OCI-LY1 (cell line): ENCODE results near the gene SNX20.
A peak's percentile ranks its signal among the peaks of the same experiment; 100 is the strongest.

Experiments used
- H2AFZ ChIP-seq: fragments of 200-600 bp; sonication (generic), shearing (Covaris generic); 2 replicates; pipeline ENCODE4 v1.6.0; 2014; ENCODE audit warnings: antibody characterized with exemption, mild to moderate bottlenecking, low read length
- H3F3A ChIP-seq: fragments of 200-600 bp; sonication (generic), shearing (Covaris generic); 2 replicates; pipeline ENCODE4 v1.6.0; 2014; ENCODE audit warnings: mild to moderate bottlenecking, antibody characterized with exemption, low read length, moderate library complexity; ENCODE audit not compliant: insufficient read depth
- H3K27ac ChIP-seq: fragments of 200-600 bp; sonication (generic); 2 replicates; pipeline ENCODE4 v1.5.1; 2014; ENCODE audit warnings: low read length, mixed run types, mild to moderate bottlenecking, low read depth; ENCODE audit not compliant: poor library complexity, severe bottlenecking
- H3K27me3 ChIP-seq: fragments of 200-600 bp; sonication (generic); 2 replicates; pipeline ENCODE4 v1.6.0; 2014; ENCODE audit warnings: antibody characterized with exemption, mild to moderate bottlenecking, low read length, moderate library complexity; ENCODE audit not compliant: insufficient read depth
- H3K36me3 ChIP-seq: fragments of 200-600 bp; sonication (generic); 2 replicates; pipeline ENCODE4 v1.6.1; 2014; ENCODE audit warnings: mild to moderate bottlenecking, antibody characterized with exemption, low read length, moderate library complexity, mixed read lengths; ENCODE audit not compliant: insufficient read depth
- H3K4me1 ChIP-seq: fragments of 200-600 bp; sonication (generic); 2 replicates; pipeline ENCODE4 v1.5.1; 2014; ENCODE audit warnings: mild to moderate bottlenecking, low read length, moderate library complexity; ENCODE audit not compliant: insufficient read depth, severe bottlenecking
- H3K4me2 ChIP-seq: fragments of 200-600 bp; sonication (generic), shearing (Covaris generic); 2 replicates; pipeline ENCODE4 v1.6.1; 2014; ENCODE audit warnings: low read length
- H3K4me3 ChIP-seq: fragments of 200-600 bp; sonication (generic); 2 replicates; pipeline ENCODE4 v1.5.1; 2014; ENCODE audit warnings: low read length, low read depth, mild to moderate bottlenecking, mixed read lengths; ENCODE audit not compliant: poor library complexity, severe bottlenecking
- H3K79me2 ChIP-seq: fragments of 200-600 bp; shearing (Covaris generic); 2 replicates; pipeline ENCODE4 v1.6.1; 2016; ENCODE audit warnings: mixed run types, low read length, mixed read lengths; ENCODE audit not compliant: insufficient read depth
- H3K9ac ChIP-seq: fragments of 200-600 bp; sonication (generic), shearing (Covaris generic); 2 replicates; pipeline ENCODE4 v1.6.1; 2014; ENCODE audit warnings: mild to moderate bottlenecking, low read length, mixed read lengths
- H3K9me2 ChIP-seq: fragments of 200-600 bp; sonication (generic), shearing (Covaris generic); 2 replicates; pipeline ENCODE4 v1.6.1; 2014; ENCODE audit warnings: low read depth, mild to moderate bottlenecking, low read length, mixed read lengths
- H3K9me3 ChIP-seq: fragments of 200-600 bp; shearing (Covaris generic); 2 replicates; pipeline ENCODE4 v1.6.1; 2014; ENCODE audit warnings: low read length, mixed read lengths
- H4K20me1 ChIP-seq: fragments of 200-600 bp; sonication (generic), shearing (Covaris generic); 2 replicates; pipeline ENCODE4 v1.6.0; 2016; ENCODE audit warnings: mild to moderate bottlenecking, low read length; ENCODE audit not compliant: insufficient read depth
- CTCF ChIP-seq: fragments of 200-600 bp; sonication (generic), shearing (Covaris generic); IDR thresholded peaks from 2 replicates; pipeline ENCODE4 v1.5.1; 2017; ENCODE audit warnings: mild to moderate bottlenecking, antibody characterized with exemption, low read length, moderate library complexity, mixed read lengths
- EZH2 ChIP-seq: fragments of 200-600 bp; sonication (generic), shearing (Covaris generic); IDR thresholded peaks from 2 replicates; pipeline ENCODE4 v1.8.0; 2017; ENCODE audit warnings: borderline replicate concordance, mixed run types, mild to moderate bottlenecking, antibody characterized with exemption, low read length, moderate library complexity, mixed read lengths

SNX20 gene

DNA sequence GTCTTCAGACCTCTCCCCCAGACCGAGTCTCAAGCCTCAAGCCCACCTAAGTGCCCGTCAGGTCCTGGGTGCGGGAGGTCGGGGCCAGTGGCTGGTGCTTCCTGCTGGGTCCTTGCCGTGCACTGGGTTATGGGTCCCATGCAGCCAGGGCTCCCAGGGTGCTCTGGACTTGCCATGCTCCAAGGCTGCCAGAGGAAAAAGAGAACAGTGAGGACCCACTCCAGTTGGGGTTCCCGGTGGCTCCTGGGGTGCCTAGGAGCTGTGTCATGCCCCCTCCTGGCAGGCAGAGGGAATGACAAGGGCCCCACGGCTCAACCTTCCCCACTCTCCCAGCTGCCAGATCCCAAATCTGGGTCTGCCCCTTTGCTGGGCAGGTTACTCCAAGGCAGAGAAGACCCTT, 3.8 kb downstream of the SNX20 start:
- H2AFZ ChIP-seq, result no peak overlapping the region
- no peak overlapping the region for H3K9ac ChIP-seq
- peaks cover 2% of the 10 kb centered on the region; the same call in 1 of the 2 replicates for H3K9me3 ChIP-seq
- peak; percentile 54 for TF ChIP-seq CTCF
- no peak for TF ChIP-seq EZH2
- H3F3A ChIP-seq, result no peaks in the 10 kb centered on the region
- H3K4me2 ChIP-seq, result no peak overlapping the region
- H3K27ac ChIP-seq, result no peak overlapping the region
- no peaks in the 10 kb centered on the region for H3K79me2 ChIP-seq
- no peaks in the 10 kb centered on the region for H4K20me1 ChIP-seq
- no peaks in the 10 kb centered on the region for H3K27me3 ChIP-seq
- H3K9me2 ChIP-seq, result no peaks in the 10 kb centered on the region
- peaks cover 22% of the 10 kb centered on the region for H3K4me1 ChIP-seq
- peaks cover 35% of the 10 kb centered on the region for H3K36me3 ChIP-seq
- H3K4me3 ChIP-seq, result no peak overlapping the region

DNA sequence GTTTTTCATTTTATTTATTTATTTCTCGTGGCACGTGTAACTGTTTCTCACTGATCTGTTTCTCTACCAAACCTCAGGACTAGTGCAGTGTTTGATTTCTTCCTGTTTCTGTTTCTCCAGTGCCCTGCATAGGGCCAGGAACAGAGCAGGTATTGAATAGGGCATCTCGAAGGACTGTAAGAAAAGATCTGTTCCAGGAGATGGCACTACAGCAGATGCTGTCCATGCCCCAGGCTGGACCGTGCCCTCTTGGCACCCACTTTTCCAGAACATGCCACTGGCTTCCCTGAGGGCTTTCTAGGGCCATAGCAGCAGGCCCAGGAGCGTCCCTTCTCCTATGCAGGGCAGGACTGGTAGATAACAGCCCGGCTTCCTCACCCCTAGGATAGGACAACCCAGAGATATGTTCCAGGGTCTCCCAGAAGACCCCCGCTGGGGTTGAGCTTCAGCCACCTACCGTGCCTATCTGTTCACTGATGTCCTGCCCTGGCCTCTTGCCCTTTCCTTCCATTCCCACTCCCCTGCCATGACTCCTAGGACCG, 4.4 kb downstream of the SNX20 start:
- peaks cover 8% of the 10 kb centered on the region for H3K9me3 ChIP-seq
- no peaks in the 10 kb centered on the region for H3K79me2 ChIP-seq
- H3K9ac ChIP-seq, result no peak overlapping the region
- no peak overlapping the region for H2AFZ ChIP-seq
- no peaks in the 10 kb centered on the region for H3K27me3 ChIP-seq
- TF ChIP-seq EZH2 (no peak), CTCF (no peak)
- H3K9me2 ChIP-seq, result no peaks in the 10 kb centered on the region
- H3K36me3 ChIP-seq, result peaks cover 40% of the 10 kb centered on the region
- H3F3A ChIP-seq, result no peaks in the 10 kb centered on the region
- no peak overlapping the region for H3K27ac ChIP-seq
- H3K4me2 ChIP-seq, result no peak overlapping the region
- H3K4me1 ChIP-seq, result peaks cover 21% of the 10 kb centered on the region
- H4K20me1 ChIP-seq, result no peaks in the 10 kb centered on the region
- H3K4me3 ChIP-seq, result no peak overlapping the region

- Histone ChIP-seq H3K36me3 (peaks cover 40% of the 10 kb centered on the region), H3K4me3 (no peak overlapping the region), H3K9me3 (peaks cover 9% of the 10 kb centered on the region), H2AFZ (no peak overlapping the region), H3K4me2 (no peak overlapping the region), H4K20me1 (no peaks in the 10 kb centered on the region), H3K4me1 (peaks cover 13% of the 10 kb centered on the region), H3K27ac (no peak overlapping the region), H3K9ac (no peak overlapping the region), H3F3A (no peaks in the 10 kb centered on the region), H3K79me2 (no peaks in the 10 kb centered on the region), H3K9me2 (no peaks in the 10 kb centered on the region), H3K27me3 (no peaks in the 10 kb centered on the region)
- no peak for TF ChIP-seq EZH2
- TF ChIP-seq CTCF, result no peak
These were observed 5.2 kb downstream of the SNX20 start for GRCh38 chr16:50675686-50676610.
